NCI-H82 (cell line): ENCODE results near the gene FARP2.
A peak's percentile ranks its signal among the peaks of the same experiment; 100 is the strongest.
"Not testable (repeated sequence)": the region's sequence is repeated elsewhere in the genome, so short reads cannot be mapped to it uniquely, and the experiment has no call there.

ENCODE experiments used
- DNase-seq: peaks from one replicate; lab custom pipeline; 2025; lab: John Stamatoyannopoulos, UW

FARP2 gene

GRCh38 chr2:241412144-241412543 lies 56.1 kb downstream of the FARP2 start:
- DNase-seq, result no peak

- not testable (repeated sequence) for DNase-seq
Measured at GRCh38 chr2:241413501-241413900, 57.4 kb downstream of the FARP2 start.

DNA sequence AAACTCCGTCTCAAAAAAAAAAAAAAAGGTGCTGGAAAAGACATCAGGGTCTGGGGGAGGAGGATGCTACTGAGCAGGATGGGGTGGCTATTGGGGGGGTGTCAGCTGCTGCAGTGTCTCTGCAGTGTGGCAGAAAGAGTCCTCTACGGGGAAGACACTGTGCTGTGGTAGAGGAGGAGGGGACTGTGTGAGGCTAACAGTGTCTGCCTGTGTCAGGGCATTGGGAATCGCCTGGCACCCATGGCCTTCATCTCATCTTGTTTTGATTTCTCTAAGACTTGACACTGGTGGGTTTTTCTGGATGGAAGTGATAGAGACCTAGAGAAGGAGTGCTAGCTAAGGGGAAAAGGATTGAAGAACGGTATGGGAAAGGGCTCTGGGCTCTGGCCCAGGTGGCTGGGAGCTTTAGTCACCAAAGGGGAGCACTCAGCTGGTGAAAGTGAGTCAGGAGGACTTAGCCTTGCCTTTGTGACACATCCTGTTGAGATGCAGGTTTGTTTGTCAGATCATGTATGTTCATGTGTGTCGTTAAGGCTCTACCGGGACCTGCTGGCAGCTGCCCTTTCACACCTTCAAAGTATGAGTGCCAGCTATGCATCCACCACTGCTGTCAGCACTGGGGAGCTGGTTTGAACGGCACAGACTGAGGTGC lies 58.0 kb downstream of the FARP2 start:
- DNase-seq, result no peak

DNA sequence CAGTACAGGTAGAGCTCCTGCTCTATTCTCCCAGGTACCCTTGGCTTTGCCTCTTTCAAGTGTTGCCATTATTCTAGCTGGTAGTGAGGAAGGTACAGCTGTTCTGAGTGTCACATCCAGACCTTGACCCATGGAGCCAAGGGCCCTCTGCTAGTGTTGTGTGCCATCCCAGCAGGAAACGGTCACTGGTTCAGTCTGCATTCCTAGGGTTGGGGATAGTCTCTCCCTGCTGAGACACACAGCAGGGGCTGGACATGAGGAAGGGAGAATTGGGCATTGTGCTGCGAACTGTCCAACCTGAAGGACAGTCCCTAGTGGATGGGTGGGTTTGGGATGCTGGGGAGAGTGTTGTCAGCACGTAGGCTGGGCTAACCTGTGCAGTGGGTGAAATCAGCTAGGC lies 59.1 kb downstream of the FARP2 start:
- DNase-seq, result no peak

DNA sequence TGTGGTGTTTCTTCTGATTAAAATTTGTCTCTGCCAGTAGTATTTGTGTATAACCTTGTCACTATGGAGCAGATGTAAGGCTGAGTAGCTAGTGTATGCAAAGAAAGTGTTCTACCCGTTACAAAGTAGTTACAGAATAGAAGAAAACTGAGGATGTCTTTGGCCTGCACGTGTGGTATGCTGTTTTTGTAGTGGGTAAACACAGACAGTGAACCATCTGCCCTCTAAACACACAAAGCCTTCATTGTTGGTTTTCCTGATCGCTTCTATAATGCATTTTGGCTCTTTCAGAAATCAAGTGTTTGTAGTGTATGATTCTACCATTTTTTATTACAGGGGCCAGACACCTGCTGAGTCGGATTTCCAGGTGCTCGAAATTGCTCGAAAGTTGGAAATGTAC lies 61.5 kb downstream of the FARP2 start:
- no peak for DNase-seq

GRCh38 chr2:241421330-241421729 lies 65.2 kb downstream of the FARP2 start:
- DNase-seq, result no peak

DNA sequence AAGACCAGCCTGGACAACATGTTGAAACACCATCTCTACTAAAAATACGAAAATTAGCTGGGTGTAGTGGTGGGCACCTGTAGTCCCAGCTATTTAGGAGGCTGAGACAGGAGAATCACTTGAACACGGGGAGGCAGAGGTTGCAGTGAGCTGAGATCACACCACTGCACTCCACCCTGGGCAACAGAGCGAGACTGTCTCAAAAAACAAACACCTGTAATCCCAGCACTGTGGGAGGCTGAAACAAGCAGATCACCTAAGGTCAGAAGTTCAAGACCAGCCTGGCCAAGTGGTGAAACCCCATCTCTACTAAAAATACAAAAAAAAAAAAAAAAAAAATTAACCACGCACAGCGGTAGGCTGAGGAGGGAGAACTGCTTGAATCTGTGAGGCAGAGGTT lies 65.9 kb downstream of the FARP2 start:
- not testable (repeated sequence) for DNase-seq

DNA sequence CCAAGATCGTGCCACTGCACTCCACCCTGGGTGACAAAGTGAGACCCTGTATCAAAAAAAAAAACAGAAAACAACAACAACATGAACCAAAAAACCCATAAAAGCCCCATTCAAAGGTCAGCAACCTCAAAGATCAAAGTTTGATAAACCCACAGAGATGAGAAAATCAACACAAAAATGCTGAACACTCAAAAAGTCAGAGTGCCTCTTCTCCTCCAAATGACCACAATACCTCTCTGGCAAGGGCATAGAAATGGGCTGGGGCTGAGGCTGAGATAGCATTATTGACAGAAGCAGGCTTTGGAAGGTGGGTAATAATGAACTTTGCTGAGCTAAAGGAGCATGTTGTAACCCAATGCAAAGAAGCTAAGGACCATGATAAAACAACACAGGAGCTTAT lies 66.3 kb downstream of the FARP2 start:
- DNase-seq, result no peak

GRCh38 chr2:241423489-241423888 lies 67.4 kb downstream of the FARP2 start:
- DNase-seq, result not testable (repeated sequence)

GRCh38 chr2:241425368-241425767 lies 69.3 kb downstream of the FARP2 start:
- no peak for DNase-seq

- no peak for DNase-seq
Measured at GRCh38 chr2:241430178-241430577, 74.1 kb downstream of the FARP2 start.

- no peak for DNase-seq
Measured at GRCh38 chr2:241432824-241433448, 76.9 kb downstream of the FARP2 start.

- DNase-seq, result no peak
Measured at GRCh38 chr2:241437179-241437578, 81.1 kb downstream of the FARP2 start.

DNA sequence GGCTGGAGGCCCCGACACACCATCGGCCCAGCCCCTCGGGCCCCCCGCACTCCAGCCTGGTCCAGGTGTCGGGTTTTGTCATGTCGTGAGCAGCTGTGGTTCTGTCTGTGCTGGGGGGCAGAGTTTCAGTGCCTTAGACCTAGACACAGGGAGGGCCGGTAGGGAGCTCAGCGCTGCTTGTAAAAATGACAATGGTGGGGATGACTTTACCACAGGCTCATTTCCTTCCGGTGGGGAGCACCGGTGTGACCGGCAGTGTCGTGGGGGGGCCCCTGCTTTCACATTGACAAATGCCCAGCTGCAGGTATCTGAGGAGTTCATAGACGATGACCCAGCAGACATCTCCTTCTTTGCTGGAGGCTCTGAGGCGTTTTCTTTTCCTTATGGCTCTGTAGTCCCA lies 85.4 kb downstream of the FARP2 start:
- no peak for DNase-seq

GRCh38 chr2:241443486-241444223 lies 87.6 kb downstream of the FARP2 start:
- peak; percentile 31 for DNase-seq

- DNase-seq, result no peak
Measured at GRCh38 chr2:241445426-241445825, 89.3 kb downstream of the FARP2 start.

DNA sequence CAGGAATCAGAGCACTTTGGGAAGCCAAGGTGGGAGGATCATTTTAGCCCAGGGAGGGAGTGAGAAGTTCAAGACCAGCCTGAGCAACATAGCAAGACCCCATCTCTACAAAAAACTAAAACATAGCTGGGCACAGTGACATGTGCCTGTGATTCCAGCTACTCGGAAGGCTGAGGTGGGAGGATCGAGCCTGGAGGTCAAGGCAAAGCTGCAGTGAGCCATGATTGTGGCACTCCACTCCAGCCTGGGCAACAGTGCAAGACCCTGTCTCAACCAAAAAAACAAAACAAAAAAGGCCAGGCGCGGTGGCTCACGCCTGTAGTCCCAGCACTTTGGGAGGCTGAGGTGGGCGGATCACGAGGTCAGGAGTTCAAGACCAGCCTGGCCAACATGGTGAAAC lies 94.0 kb downstream of the FARP2 start:
- DNase-seq, result not testable (repeated sequence)

GRCh38 chr2:241451840-241452506 lies 95.9 kb downstream of the FARP2 start:
- DNase-seq, result peak; percentile 35

- not testable (repeated sequence) for DNase-seq
Measured at GRCh38 chr2:241453919-241454318, 97.8 kb downstream of the FARP2 start.

- no peak for DNase-seq
Measured at GRCh38 chr2:241454837-241455485, 98.9 kb downstream of the FARP2 start.

DNA sequence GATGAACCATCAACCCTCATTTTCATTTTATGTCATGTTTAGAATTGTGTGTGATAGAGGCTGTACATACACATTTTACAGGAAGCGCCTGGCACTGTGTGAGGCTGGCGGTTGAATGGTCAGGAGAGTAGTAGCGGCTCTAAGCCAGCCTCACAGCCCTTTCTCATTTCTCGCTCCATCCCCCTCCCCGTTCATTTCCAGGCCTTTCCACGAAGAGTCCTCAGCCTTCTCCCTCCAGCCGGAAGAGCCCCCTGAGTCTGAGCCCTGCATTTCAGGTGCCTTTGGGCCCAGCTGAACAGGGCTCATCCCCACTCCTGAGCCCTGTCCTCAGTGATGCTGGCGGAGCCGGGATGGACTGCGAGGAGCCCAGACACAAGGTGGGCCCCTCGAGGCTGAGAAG lies 100.5 kb downstream of the FARP2 start:
- no peak for DNase-seq

- DNase-seq, result no peak
Measured at GRCh38 chr2:241458687-241459086, 102.6 kb downstream of the FARP2 start.
